Measurements from ENCODE around the gene RAPGEF5. TPM values are rescaled to one million over a fixed set of nuclear protein-coding genes. Genes with fewer than 3 reads are reported as not detected.

Gene RAPGEF5
- total RNA-seq, 1 donor from 2014 or later: 83.7 TPM

GRCh38 chr7:22216832-22217475 lies 140.0 kb downstream of the RAPGEF5 start:
- DNase-seq: no peak

- no peak for DNase-seq
These were observed 140.6 kb downstream of the RAPGEF5 start for GRCh38 chr7:22216309-22216708.

GRCh38 chr7:22214000-22214399 lies 143.0 kb downstream of the RAPGEF5 start:
- DNase-seq: no peak

- no peak for DNase-seq
These were observed 143.9 kb downstream of the RAPGEF5 start for GRCh38 chr7:22213081-22213480.

- no peak for DNase-seq
These were observed 146.0 kb downstream of the RAPGEF5 start for GRCh38 chr7:22210967-22211366.

GRCh38 chr7:22210355-22210754 lies 146.6 kb downstream of the RAPGEF5 start:
- DNase-seq: no peak

- DNase-seq: no peak
These were observed 148.2 kb downstream of the RAPGEF5 start for GRCh38 chr7:22208799-22209198.

- no peak for DNase-seq
These were observed 149.2 kb downstream of the RAPGEF5 start for GRCh38 chr7:22207724-22208225.

GRCh38 chr7:22205631-22206030 lies 151.3 kb downstream of the RAPGEF5 start:
- no peak for DNase-seq

- no peak for DNase-seq
These were observed 152.6 kb downstream of the RAPGEF5 start for GRCh38 chr7:22204312-22204711.

- DNase-seq: no peak
These were observed 154.8 kb downstream of the RAPGEF5 start for GRCh38 chr7:22202141-22202540.

GRCh38 chr7:22201186-22201880 lies 155.6 kb downstream of the RAPGEF5 start:
- DNase-seq: peak; percentile 17

- no peak for DNase-seq
These were observed 156.2 kb downstream of the RAPGEF5 start for GRCh38 chr7:22200777-22201176.

GRCh38 chr7:22200238-22200637 lies 156.7 kb downstream of the RAPGEF5 start:
- no peak for DNase-seq

- no peak for DNase-seq
These were observed 159.6 kb downstream of the RAPGEF5 start for GRCh38 chr7:22197376-22197775.

GRCh38 chr7:22196429-22196828 lies 160.5 kb downstream of the RAPGEF5 start:
- DNase-seq: no peak

GRCh38 chr7:22195397-22196172 lies 161.4 kb downstream of the RAPGEF5 start:
- DNase-seq: no peak

GRCh38 chr7:22194658-22195273 lies 162.2 kb downstream of the RAPGEF5 start:
- DNase-seq: no peak

- peak; percentile 55 for DNase-seq
These were observed 163.4 kb downstream of the RAPGEF5 start for GRCh38 chr7:22193450-22193983.

- DNase-seq: no peak
These were observed 164.2 kb downstream of the RAPGEF5 start for GRCh38 chr7:22192801-22193200.

- DNase-seq: no peak
These were observed 166.2 kb downstream of the RAPGEF5 start for GRCh38 chr7:22190736-22191135.

GRCh38 chr7:22189741-22190140 lies 167.2 kb downstream of the RAPGEF5 start:
- DNase-seq: no peak

Data from tongue (tissue), 2 donors.